Liver (tissue), 9 donors: ENCODE data around the gene EPC1. TPM values are rescaled to one million over a fixed set of nuclear protein-coding genes. Genes with fewer than 3 reads are reported as not detected.

ENCODE experiments used
- DNase-seq: peaks from one replicate; pipeline ENCODE4 v3.0.0-alpha.2; 2017; ENCODE audit warnings: low spot score
- H3K27ac ChIP-seq, 2 donors: one replicate each; pipeline ENCODE4 v1.7.0; 2013; ENCODE audit warnings: inconsistent platforms in 2 of 2, low read length in 2 of 2, control low read depth in 1 of 2, low read depth in 1 of 2, mild to moderate bottlenecking in 1 of 2
- H3K27me3 ChIP-seq, 4 donors: one replicate each; pipeline versions ENCODE4 v1.6.1 to v1.7.0; 2013; ENCODE audit warnings: low read length in 3 of 4, inconsistent platforms in 1 of 4, mild to moderate bottlenecking in 1 of 4, moderate library complexity in 1 of 4; ENCODE audit not compliant: control insufficient read depth in 4 of 4, insufficient read depth in 4 of 4
- H3K36me3 ChIP-seq, 4 donors: one replicate each; pipeline versions ENCODE4 v1.6.1 to v1.7.0; 2013; ENCODE audit warnings: low read length in 3 of 4, mild to moderate bottlenecking in 3 of 4, low read depth in 1 of 4, moderate library complexity in 1 of 4; ENCODE audit not compliant: control insufficient read depth in 4 of 4, insufficient read depth in 3 of 4
- H3K4me1 ChIP-seq, 4 donors: one replicate each; pipeline versions ENCODE4 v1.6.1 to v1.7.0; 2013; ENCODE audit warnings: low read length in 3 of 4, mild to moderate bottlenecking in 3 of 4, moderate library complexity in 1 of 4; ENCODE audit not compliant: control insufficient read depth in 4 of 4, insufficient read depth in 4 of 4
- H3K4me3 ChIP-seq, 3 donors: one replicate each; pipeline versions ENCODE4 v1.6.1 to v1.7.0; 2013; ENCODE audit warnings: low read length in 3 of 3, control low read depth in 1 of 3, low read depth in 1 of 3, mild to moderate bottlenecking in 1 of 3
- H3K9ac ChIP-seq, 2 donors: one replicate each; pipeline ENCODE4 v1.7.0; 2013; ENCODE audit warnings: low read length in 2 of 2, mild to moderate bottlenecking in 2 of 2, moderate library complexity in 2 of 2, control low read depth in 1 of 2, low read depth in 1 of 2
- H3K9me3 ChIP-seq, 4 donors: one replicate each; pipeline versions ENCODE4 v1.6.1 to v1.7.0; 2013; ENCODE audit warnings: low read length in 3 of 4; ENCODE audit not compliant: control insufficient read depth in 4 of 4
- EGR1 ChIP-seq, 2 donors: IDR thresholded peaks; 2 replicates each; pipeline ENCODE4 v1.6.1; 2016 to 2018; ENCODE audit warnings: antibody characterized with exemption in 2 of 2, low read depth in 2 of 2
- FOXA2 ChIP-seq: IDR thresholded peaks from 2 replicates; pipeline ENCODE4 v1.6.1; 2016; ENCODE audit warnings: antibody characterized with exemption
- GABPA ChIP-seq, 2 donors: IDR thresholded peaks in 1 of 2; conservative IDR thresholded peaks in 1 of 2; 2 replicates each; pipeline ENCODE4 v1.6.1; 2016; ENCODE audit warnings: antibody characterized with exemption in 2 of 2, mild to moderate bottlenecking in 1 of 2, moderate library complexity in 1 of 2
- HNF4G ChIP-seq: IDR thresholded peaks from 2 replicates; pipeline ENCODE4 v1.6.1; 2016; ENCODE audit warnings: antibody characterized with exemption
- JUND ChIP-seq, 2 donors: IDR thresholded peaks; 2 replicates each; pipeline ENCODE4 v1.6.1; 2016; ENCODE audit warnings: antibody characterized with exemption in 2 of 2
- RAD21 ChIP-seq, 2 donors: IDR thresholded peaks; 2 replicates each; pipeline ENCODE4 v1.6.1; 2016; ENCODE audit warnings: antibody characterized with exemption in 2 of 2, mild to moderate bottlenecking in 2 of 2
- REST ChIP-seq: IDR thresholded peaks from 2 replicates; pipeline ENCODE4 v1.6.1; 2016; ENCODE audit warnings: antibody characterized with exemption, mild to moderate bottlenecking
- RXRA ChIP-seq, 2 donors: IDR thresholded peaks; 2 replicates each; pipeline ENCODE4 v1.6.1; 2017 to 2018; ENCODE audit warnings: antibody characterized with exemption in 2 of 2, mild to moderate bottlenecking in 1 of 2
- SP1 ChIP-seq: IDR thresholded peaks from 2 replicates; pipeline ENCODE4 v1.6.1; 2018; ENCODE audit warnings: antibody characterized with exemption, mild to moderate bottlenecking
- TAF1 ChIP-seq: conservative IDR thresholded peaks from 2 replicates; pipeline ENCODE4 v1.6.1; 2016; ENCODE audit warnings: antibody characterized with exemption, mild to moderate bottlenecking
- YY1 ChIP-seq: IDR thresholded peaks from 2 replicates; pipeline ENCODE4 v1.6.1; 2016; ENCODE audit warnings: antibody characterized with exemption, mild to moderate bottlenecking
- WGBS: extraction: QIAGEN DNeasy Blood & Tissue Kit; methylation state at CpG from one replicate; pipeline ENCODE4 v1.1.7; 2013; 5-methylcytosine and 5-hydroxymethylcytosine counted together
- polyA plus RNA-seq, 2 donors: library from polyadenylated mRNA; stranded (reverse) in 1 of 2; unstranded in 1 of 2; fragments of 200-250 nt in 1 of 2; fragments of >200 nt in 1 of 2; fragmentation: Nextera tagmentation in 1 of 2; extraction: Ambion mirVana in 1 of 2; gene quantifications; one replicate each; pipeline versions ENCODE4 v1.2.1 to v1.2.3, GENCODE V29; 2013 to 2015
- total RNA-seq, 2 donors: library from RNA; depleted of rRNA; stranded (reverse); fragments of >200 nt; gene quantifications; one replicate each; pipeline ENCODE4 v1.2.3, GENCODE V29; 2014
- TF ChIP-seq, protein P1 (sequence below): fragments of 150-350 bp; IDR thresholded peaks from 2 replicates; pipeline ENCODE4 v1.5.1; 2017; ENCODE audit warnings: improper control_type of control experiment, low read depth, low read length; ENCODE audit not compliant: missing input control
- TF ChIP-seq, protein P2 (sequence below): IDR thresholded peaks from 2 replicates; pipeline ENCODE4 v1.6.1; 2016; ENCODE audit warnings: antibody characterized with exemption
- TF ChIP-seq, protein P3 (sequence below): IDR thresholded peaks from 2 replicates; pipeline ENCODE4 v1.6.1; 2016; ENCODE audit warnings: antibody characterized with exemption
- donor health status: healthy.
- donor health status: healthy.
- donor health status: healthy.
- donor health status: healthy.
- donor health status: healthy.

The EPC1 gene
- total and polyA plus RNA-seq, 4 donors = 5.6 to 30.9 (median 16.0) TPM

DNA sequence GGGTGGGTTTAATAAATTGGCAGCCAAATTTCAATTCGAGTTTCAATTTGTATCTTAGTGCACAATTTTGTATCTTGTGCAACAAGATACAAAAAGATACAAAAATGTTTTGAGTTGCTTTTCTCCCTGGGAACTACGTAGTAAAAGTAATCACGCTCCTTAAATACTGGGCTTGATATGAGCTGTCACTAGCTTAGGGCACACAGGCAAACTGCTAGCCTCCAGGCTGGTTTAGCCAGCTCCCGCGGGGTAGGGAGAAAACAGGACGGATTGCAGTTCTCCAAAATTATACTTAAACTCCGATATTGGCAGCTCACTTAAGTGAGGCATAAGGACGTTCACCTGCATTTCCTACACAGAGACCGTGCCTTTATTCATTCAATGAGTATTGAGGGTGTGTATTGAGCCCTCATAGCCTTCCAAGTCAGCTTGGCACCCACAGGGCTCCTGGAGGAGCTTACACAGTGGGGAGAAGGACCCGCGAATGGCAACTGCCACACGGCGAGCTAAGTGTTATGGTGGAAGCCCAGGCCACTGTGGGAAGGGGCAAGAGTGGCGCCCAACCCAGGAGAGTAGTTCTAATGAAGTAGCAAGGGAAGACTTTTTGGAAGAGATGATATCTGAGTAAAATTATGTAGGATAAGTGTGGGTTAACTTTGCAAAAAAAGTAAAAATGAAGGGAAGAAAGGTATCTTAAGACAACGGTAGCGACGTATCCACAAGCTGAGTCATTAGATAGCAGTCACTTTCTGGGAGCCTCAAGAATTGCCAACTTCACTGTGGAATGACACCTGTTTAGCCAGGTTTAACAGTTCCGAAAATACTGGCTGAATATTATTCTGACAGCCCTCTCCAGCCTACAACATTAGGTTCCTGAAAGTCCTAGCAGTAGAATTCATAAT, 1.6 kb upstream of the EPC1 start:
- no peak overlapping the region for H3K4me3 ChIP-seq
- no peak overlapping the region for H3K27ac ChIP-seq
- WGBS = 89% methylated on average over 18 of the region's 18 CpGs
- no peak for TF ChIP-seq EGR1 (IDR thresholded peaks at IDR 0.05; ENCODE audit: low read depth in 2 of 2)
- TF ChIP-seq FOXA2 = no peak
- no peak for TF ChIP-seq TAF1
- TF ChIP-seq YY1 = no peak
- TF ChIP-seq RAD21 (IDR thresholded peaks at IDR 0.05) = no peak
- TF ChIP-seq, protein P1, sequence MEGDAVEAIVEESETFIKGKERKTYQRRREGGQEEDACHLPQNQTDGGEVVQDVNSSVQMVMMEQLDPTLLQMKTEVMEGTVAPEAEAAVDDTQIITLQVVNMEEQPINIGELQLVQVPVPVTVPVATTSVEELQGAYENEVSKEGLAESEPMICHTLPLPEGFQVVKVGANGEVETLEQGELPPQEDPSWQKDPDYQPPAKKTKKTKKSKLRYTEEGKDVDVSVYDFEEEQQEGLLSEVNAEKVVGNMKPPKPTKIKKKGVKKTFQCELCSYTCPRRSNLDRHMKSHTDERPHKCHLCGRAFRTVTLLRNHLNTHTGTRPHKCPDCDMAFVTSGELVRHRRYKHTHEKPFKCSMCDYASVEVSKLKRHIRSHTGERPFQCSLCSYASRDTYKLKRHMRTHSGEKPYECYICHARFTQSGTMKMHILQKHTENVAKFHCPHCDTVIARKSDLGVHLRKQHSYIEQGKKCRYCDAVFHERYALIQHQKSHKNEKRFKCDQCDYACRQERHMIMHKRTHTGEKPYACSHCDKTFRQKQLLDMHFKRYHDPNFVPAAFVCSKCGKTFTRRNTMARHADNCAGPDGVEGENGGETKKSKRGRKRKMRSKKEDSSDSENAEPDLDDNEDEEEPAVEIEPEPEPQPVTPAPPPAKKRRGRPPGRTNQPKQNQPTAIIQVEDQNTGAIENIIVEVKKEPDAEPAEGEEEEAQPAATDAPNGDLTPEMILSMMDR = no peak
- TF ChIP-seq SP1 = no peak
- no peak for TF ChIP-seq RXRA (IDR thresholded peaks at IDR 0.05)
- H3K36me3 ChIP-seq = peaks cover 0 to 2% (median 0%) of the 10 kb centered on the region in 4 donors
- H3K9me3 ChIP-seq = no peaks in the 10 kb centered on the region
- no peak for DNase-seq
- H3K4me1 ChIP-seq = peaks cover 0 to 39% (median 19%) of the 10 kb centered on the region in 4 donors
- no peak overlapping the region for H3K9ac ChIP-seq
- H3K27me3 ChIP-seq = no peaks in the 10 kb centered on the region

- under 1% methylated on average over 49 of the region's 49 CpGs for WGBS
- Histone ChIP-seq H3K4me1 (peaks cover under 1 to 39% (median 20%) of the 10 kb centered on the region in 4 donors), H3K9me3 (no peaks in the 10 kb centered on the region), H3K36me3 (peaks cover 0 to 2% (median 0%) of the 10 kb centered on the region in 4 donors), H3K4me3 (peak overlapping the region; percentile 61 to 78 (median 72)), H3K9ac (peak overlapping the region; percentile 16 to 83), H3K27ac (peak overlapping the region; percentile 99 to 100), H3K27me3 (no peaks in the 10 kb centered on the region)
- TF ChIP-seq RAD21 (IDR thresholded peaks at IDR 0.05) = no peak
- no peak for TF ChIP-seq YY1
- TF ChIP-seq, protein P2, sequence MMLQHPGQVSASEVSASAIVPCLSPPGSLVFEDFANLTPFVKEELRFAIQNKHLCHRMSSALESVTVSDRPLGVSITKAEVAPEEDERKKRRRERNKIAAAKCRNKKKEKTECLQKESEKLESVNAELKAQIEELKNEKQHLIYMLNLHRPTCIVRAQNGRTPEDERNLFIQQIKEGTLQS = no peak
- TF ChIP-seq HNF4G = no peak
- no peak for TF ChIP-seq JUND (IDR thresholded peaks at IDR 0.05)
- no peak for TF ChIP-seq REST
- TF ChIP-seq SP1 = no peak
- TF ChIP-seq TAF1 = no peak
- no peak for TF ChIP-seq GABPA (IDR thresholded peaks at IDR 0.05 in 1 of 2, conservative IDR thresholded peaks at IDR 0.05 in 1 of 2)
- TF ChIP-seq, protein P3, sequence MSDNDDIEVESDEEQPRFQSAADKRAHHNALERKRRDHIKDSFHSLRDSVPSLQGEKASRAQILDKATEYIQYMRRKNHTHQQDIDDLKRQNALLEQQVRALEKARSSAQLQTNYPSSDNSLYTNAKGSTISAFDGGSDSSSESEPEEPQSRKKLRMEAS = no peak
- no peak for DNase-seq
Measured at GRCh38 chr10:32347363-32348022, 535 bp upstream of the EPC1 start.
